Activated T-helper 1 cell treated with anti-CD3 and anti-CD28 coated beads, Interleukin-2, amount 50 U/mL, for 16 hours (primary cell): ENCODE measurements around the gene ANKRD13C.
A peak's percentile ranks its signal among the peaks of the same experiment; 100 is the strongest.
"Not testable (repeated sequence)": the region's sequence is repeated elsewhere in the genome, so short reads cannot be mapped to it uniquely, and the experiment has no call there.

ENCODE experiments used
- DNase-seq, 2 donors: peaks; one replicate each; pipeline ENCODE4 v3.0.0-alpha.2; 2020; ENCODE audit warnings: low read depth in 1 of 2, low spot score in 1 of 2

The ANKRD13C gene

GRCh38 chr1:70354332-70355110 lies at the start of gene ANKRD13C:
ANKRD13C (minus strand) TSS chr1:70354722; CDS start chr1:70354408, 314 bp downstream.
- DNase-seq, result peak; percentile 70 to 81

GRCh38 chr1:70403759-70404158 lies 49.2 kb upstream of the ANKRD13C start:
- DNase-seq, result no peak

- no peak for DNase-seq
Observed at GRCh38 chr1:70401974-70402373, 47.5 kb upstream of the ANKRD13C start.

GRCh38 chr1:70400335-70400734 lies 45.8 kb upstream of the ANKRD13C start:
- no peak for DNase-seq

- DNase-seq, result no peak
Observed at GRCh38 chr1:70397013-70397412, 42.5 kb upstream of the ANKRD13C start.

- no peak for DNase-seq
Observed at GRCh38 chr1:70396607-70397006, 42.1 kb upstream of the ANKRD13C start.

GRCh38 chr1:70392626-70393025 lies 38.1 kb upstream of the ANKRD13C start:
- DNase-seq, result no peak

- no peak for DNase-seq
Observed at GRCh38 chr1:70387507-70387906, 33.0 kb upstream of the ANKRD13C start.

- no peak for DNase-seq
Observed at GRCh38 chr1:70386121-70386520, 31.6 kb upstream of the ANKRD13C start.

GRCh38 chr1:70385477-70385876 lies 31.0 kb upstream of the ANKRD13C start:
- no peak for DNase-seq

- DNase-seq, result no peak
Observed at GRCh38 chr1:70384542-70384941, 30.0 kb upstream of the ANKRD13C start.

- DNase-seq, result no peak
Observed at GRCh38 chr1:70383483-70383882, 29.0 kb upstream of the ANKRD13C start.

GRCh38 chr1:70382682-70383081 lies 28.2 kb upstream of the ANKRD13C start:
- DNase-seq, result no peak

- DNase-seq, result no peak
Observed at GRCh38 chr1:70376196-70376595, 21.7 kb upstream of the ANKRD13C start.

GRCh38 chr1:70373580-70373979 lies 19.1 kb upstream of the ANKRD13C start:
- DNase-seq, result not testable (repeated sequence)

GRCh38 chr1:70372426-70372825 lies 17.9 kb upstream of the ANKRD13C start:
- no peak for DNase-seq

- DNase-seq, result not testable (repeated sequence)
Observed at GRCh38 chr1:70371586-70371985, 17.1 kb upstream of the ANKRD13C start.

- DNase-seq, result not testable (repeated sequence)
Observed at GRCh38 chr1:70367397-70367796, 12.9 kb upstream of the ANKRD13C start.

GRCh38 chr1:70366997-70367396 lies 12.5 kb upstream of the ANKRD13C start:
- DNase-seq, result not testable (repeated sequence)

GRCh38 chr1:70366425-70366952 lies 12.0 kb upstream of the ANKRD13C start:
- DNase-seq, result not testable (repeated sequence)

- DNase-seq, result no peak
Observed at GRCh38 chr1:70364439-70364838, 9.9 kb upstream of the ANKRD13C start.

- no peak for DNase-seq
Observed at GRCh38 chr1:70361727-70362398, 7.3 kb upstream of the ANKRD13C start.
